Measurements from ENCODE around the gene MPRIP.
"Not testable (repeated sequence)": the region's sequence is repeated elsewhere in the genome, so short reads cannot be mapped to it uniquely, and the experiment has no call there.

The MPRIP gene

DNA sequence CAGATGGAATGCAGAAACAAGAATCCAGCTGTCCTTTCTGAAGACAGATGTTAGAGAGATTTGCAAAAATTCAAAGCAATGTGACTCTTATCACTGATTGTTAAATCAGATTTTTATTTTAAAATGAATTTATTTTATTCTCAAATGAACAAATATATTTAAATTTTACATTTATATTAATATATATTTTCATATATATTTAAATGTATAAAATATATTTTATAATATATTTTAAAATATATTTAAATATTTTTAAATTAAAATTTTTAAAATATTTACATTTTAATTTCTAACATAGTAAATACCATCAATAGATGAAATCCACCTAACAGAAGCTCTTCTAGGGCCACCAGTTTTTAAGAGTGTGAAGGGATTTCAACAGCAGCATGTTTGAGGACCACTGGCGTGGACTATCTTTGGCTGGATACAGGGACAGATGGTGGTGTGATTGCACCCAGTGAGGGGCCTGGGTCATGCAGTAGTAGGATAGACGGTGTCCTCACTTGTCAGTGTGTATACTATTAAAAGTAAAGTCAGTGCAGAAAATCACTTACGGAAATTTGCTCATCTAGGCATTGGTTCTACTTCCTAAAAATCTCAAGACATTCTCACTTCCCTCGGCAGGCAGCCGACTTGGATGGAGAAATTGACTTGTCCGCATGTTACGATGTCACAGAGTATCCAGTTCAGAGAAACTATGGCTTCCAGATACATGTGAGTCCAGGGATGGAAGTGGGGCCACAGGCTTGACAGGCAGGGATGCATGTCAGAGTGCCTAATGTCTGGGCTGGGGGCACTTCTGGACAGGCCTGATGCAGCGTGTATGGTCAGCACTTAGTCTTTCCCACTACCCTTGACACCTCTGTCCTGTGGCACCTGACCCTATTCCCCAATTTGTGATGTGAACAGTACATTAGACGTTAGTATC is 107.5 kb downstream of the MPRIP start:
- DNase-seq: no peak

DNA sequence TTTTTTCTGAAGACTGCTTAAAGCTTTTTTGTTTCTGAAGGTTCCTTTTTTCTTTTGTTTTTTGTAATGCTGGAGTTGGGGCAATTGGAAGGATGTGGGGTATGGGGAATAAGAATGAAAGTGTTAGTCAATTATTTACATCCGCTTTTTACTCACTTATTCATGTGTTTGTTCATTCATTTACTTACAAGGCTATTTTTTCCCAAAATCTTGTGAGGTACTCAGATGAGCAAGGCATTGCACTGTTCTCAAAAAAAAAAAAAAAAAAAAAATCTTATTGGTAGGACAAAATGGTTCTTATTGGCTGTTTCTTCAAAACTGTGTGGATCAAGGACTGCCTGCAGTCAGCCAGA is 108.2 kb downstream of the MPRIP start:
- no peak for DNase-seq

DNA sequence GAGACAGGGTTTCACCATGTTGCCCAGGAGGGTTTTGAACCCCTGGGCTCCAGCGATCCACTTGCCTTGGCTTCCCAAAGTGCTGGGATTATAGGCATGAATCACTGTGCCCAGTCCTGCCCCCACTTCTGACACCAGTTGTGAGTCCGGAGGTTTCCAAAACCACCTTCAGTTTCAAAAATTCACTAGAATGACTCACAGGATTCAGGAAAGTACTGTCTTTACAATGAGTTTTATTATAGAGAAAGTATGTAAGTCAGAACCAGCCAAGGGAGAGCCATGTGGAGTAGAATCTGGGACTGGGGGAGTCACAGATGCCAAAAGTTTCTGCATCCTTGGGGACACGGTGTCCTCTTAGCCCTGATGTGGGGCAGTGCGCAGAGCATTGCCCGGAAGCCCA is 108.8 kb downstream of the MPRIP start:
- DNase-seq: peak; percentile 90

DNA sequence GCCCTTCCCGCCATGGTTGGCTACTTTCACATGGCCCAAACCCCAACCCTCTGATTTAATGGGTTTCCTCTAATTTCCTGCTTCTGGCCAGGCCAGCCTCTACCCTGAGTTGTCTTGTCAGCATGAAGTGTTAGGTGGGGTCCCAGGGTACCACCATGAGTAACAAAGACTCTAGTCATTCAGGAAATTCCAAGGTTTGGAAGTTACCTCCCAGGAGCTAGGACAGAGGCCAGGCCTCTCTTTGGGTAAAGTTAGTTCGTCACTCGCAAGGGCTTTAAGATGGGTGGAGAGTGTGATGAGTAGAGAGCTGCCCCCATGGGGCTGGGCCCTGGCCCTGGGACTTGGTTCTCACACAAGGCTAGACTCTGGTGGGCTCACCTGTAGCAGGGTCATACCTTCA is 109.3 kb downstream of the MPRIP start:
- peak; percentile 91 for DNase-seq

DNA sequence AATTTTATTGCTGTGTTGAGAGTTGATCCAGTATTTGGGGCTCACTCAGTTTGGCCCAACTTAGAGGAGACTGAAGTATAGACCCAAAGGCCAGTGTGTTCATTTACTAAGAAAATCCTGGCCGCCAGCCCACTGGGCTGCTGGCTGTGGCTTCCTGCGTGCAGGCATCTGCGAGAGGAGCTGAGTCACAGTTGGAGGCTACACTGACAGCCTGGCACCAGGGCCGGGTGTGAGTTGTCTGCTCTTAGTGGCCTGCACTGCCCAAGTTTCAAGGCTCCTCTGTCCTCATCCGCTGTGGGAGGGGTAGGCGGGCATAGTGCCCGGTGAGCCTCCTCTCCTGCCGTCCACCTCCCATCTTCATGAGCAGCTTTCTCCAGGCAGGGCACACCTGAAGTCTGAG is 109.7 kb downstream of the MPRIP start:
- DNase-seq: peak; percentile 95

DNA sequence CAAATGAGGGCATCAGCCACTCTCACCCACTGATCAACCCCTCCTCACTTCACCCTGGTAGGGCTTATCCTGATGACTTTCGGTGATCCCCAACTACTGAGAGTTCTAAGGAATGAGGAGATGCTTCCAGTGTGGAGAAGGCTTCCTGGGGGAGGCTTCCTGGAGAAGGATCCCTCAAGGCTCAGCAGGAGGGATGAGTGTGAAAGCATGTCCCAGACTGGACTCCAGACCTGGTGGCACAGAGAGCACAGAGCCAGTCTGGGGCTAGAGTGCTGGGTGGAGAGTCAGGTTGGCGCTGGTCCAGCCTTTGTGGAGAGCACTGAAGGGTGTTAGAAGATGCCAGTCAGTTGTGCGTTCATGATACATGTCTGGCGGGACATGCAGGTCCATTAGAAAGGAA is 110.1 kb downstream of the MPRIP start:
- peak; percentile 65 for DNase-seq

DNA sequence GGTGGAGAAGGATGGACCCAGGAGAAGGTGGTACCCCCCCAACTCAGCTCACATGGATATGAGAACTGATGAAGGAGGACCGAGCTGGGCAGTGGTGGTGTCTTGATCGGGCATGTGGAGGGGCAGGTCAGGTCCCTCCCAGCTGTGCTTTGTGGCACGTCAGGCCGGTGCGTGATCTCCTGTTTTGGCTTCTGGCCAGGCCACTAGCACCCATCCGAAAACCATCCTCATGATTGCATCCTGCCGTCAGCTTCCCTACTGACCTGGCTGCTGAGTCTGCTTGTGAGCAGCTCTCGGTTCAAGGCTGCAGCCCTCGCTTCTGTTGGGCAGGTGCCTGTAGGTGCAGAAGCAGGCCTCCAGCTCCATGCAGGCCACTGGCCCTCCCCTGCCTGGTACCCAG is 110.8 kb downstream of the MPRIP start:
- DNase-seq: no peak

DNA sequence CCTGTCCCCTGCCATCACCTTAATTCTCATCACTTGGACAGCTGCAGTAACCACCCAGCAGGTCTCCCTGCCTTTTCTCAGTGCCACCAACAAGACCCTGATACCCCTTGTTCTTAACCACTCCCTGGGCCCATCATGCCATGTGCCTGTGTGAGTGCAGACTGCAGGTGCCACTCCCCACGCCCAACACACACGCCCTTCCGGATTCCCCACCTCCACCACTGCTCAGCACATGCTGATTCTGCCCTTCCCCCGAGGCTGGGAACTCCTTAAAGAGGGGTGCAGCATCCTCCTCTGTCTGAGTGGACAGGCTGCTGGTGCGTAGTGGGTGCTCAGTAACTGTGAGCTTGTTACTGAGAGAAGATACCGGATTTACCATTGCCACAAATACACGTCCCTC is 111.5 kb downstream of the MPRIP start:
- DNase-seq: no peak

DNA sequence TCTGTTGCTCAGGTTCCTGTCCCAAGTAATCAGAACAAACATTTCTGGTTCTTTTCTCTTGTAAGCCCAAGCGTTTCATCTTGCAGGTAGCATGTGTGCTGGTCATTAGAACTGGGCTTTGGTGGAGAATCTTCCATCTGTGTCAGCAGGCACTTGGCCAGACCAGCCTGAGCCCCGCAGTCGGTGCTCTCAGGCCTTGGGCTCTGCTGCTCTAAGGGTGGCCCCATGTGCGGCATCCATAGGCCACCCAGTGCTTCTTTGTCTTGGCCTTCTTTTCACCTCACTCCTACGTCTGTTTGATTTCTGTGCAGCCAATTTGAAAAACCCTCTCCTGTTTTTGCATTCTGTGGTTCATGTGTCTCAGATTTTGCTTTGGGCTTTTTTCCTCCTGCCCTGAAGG is 112.3 kb downstream of the MPRIP start:
- no peak for DNase-seq

DNA sequence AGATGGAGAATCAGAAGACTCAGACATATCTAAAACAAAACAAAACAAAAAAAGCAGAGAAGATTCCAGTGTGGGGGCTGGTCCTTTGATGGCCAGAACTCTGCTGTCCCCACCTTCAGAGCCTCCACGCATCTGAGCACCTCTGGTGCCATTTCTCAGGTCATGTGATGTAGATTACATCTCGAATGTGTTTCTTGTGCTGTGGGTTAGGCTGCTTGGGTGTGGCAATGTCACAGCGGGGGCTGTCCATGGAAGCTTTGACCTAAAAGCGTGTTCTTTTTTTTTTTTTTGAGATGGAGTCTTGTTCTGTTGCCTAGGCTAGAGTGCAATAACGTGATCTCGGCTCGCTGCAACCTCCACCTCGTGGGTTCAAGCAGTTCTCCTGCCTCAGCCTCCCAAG is 112.7 kb downstream of the MPRIP start:
- no peak for DNase-seq

DNA sequence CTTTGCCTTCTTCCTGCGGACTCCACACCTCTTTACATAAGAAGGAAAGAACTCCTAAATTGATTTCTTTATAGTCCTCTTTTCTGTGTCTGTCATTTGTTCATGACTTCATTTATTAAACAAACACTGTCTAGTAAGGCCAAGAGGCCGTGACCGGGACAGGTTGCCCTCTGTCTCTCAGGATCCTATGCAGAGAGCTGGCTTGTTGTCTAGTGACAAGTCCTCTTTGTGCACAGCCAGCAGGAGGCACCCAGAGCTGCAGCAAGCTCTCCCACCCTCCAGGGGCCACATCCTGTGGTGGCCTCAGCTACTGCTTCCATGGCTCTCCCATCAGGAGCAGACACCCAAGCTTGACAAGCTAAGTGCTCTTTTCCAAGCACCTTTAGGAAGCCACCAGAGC is 113.3 kb downstream of the MPRIP start:
- DNase-seq: no peak

DNA sequence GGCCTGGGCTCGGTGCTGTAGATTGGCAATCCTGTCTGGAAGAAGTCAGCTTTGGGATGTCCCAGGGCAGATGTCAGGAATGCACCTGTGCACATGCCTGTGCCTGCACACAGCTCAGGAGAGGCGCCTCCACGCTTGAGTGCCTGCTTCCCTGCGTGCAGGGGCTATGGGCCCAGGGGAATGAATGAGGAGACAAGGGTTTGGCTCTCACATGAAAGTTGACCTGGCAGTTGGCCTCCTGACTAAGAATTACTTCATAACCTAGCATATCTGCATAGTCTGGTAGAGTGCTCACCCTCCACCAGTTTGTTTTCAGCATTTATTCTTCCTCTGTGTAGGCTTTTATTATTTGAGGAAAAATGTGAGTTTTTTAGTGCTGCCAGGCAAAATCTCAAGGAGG is 113.8 kb downstream of the MPRIP start:
- DNase-seq: peak; percentile 8

DNA sequence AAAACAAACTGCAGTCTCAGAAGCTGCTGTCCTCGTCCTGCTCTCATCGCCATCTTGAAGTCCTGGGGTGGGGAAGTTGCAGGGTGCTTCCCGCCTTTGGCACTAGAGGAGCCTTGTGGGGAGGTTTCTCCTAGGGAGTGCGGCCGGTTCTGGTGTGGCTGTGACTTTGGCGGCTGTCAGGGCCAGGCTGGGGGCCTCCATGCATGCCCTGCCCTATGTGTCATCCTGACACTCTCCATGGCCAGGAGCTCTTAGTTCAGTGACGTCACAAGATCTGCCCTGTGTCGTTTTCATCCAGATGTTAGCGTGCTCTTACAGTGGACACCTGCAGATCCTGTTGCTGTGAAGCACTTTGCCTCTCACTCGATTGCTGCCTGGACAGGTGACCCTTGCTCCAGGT is 114.3 kb downstream of the MPRIP start:
- no peak for DNase-seq

DNA sequence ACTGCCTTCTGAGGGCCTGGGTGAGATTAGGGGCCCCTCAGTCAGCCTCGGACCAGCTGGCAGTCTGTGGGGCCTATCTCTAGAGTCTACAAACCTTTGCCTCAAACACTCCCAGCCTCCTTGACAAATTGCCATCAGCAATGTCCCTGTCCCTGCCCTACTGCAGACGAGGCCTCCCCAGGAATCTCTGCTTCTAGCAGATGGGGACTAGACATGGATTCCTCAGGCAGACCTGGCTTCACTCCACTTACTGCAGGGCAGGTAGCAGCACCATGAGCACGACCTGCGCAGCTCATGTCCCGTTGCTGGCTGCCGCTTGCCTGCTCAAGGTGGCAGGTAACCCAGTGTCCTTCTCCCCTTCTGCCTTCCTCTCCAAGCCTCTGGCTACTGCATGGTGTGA is 114.8 kb downstream of the MPRIP start:
- no peak for DNase-seq

DNA sequence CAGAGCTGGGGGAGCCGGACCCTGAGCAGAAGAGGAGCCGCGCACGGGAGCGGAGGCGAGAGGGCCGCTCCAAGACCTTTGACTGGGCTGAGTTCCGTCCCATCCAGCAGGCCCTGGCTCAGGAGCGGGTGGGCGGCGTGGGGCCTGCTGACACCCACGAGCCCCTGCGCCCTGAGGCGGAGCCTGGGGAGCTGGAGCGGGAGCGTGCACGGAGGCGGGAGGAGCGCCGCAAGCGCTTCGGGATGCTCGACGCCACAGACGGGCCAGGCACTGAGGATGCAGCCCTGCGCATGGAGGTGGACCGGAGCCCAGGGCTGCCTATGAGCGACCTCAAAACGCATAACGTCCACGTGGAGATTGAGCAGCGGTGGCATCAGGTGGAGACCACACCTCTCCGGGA is 116.2 kb downstream of the MPRIP start:
- not testable (repeated sequence) for DNase-seq

DNA sequence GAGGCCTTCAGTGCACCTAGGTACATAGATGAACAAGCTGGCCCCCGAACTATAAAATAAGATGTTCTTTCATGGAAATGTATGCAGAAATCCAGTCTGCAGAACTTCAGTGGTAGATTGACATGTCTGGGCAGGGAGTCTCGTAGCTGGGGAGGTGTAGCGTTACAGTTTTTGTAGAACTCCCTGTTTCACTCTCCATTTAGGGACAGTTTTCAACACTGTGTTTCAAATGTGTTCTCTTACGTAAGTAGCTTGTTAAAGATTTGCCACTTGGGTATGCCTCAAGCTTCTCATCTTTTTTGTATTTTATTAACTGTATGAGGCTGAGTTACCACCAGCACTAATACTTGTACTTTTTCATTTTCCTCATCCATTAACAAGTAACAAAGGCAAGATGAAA is 117.3 kb downstream of the MPRIP start:
- no peak for DNase-seq

DNA sequence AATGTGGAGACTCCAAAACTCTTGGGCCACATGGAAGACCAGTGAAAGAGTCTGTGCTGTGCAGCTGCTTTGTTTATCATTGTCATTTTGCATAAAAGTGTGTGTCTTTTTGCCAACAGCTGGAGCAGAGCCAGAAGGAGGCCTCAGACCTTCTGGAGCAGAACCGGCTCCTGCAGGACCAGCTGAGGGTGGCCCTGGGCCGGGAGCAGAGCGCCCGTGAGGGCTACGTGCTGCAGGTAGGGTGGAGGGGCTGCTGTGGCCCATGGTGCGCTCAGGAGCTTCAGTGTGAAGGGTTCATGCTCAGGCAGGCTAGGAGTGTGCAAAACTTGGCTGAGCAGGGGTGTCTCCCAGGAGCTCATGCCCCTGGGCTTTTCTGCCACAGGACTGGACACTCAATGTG is 118.9 kb downstream of the MPRIP start:
- no peak for DNase-seq

DNA sequence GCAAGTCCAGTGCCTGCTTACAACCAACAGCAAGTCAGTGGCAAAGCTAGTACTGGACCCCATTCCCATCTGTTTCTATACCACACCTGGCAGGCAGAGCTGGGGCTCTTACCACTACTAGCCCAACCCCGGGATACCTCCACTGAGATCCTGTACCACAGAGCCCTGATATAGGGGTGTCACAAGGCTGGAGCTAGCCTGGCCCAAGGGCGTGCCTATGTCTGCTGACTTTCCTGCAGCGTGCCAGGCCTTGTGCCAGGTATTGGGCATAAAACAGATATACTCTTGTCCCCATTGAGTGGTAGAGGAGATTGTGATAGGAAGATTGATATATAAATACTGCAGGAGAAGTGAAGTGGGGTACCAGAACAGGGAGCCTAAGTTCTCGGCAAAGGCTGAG is 119.5 kb downstream of the MPRIP start:
- DNase-seq: no peak

DNA sequence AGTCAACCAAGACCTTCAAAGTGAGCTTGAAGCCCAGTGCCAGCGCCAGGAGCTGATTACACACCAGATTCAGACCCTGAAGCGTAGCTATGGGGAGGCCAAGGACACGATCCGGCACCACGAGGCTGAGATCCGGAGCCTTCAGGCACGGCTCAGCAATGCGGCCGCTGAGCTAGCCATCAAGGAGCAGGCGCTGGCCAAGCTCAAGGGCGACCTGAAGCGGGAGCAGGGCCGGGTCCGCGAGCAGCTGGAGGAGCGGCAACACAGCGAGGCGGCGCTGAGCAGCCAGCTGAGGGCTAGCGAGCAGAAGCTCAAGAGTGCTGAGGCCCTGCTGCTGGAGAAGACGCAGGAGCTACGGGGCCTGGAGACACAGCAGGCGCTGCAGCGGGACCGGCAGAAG is 121.9 kb downstream of the MPRIP start:
- DNase-seq: no peak

DNA sequence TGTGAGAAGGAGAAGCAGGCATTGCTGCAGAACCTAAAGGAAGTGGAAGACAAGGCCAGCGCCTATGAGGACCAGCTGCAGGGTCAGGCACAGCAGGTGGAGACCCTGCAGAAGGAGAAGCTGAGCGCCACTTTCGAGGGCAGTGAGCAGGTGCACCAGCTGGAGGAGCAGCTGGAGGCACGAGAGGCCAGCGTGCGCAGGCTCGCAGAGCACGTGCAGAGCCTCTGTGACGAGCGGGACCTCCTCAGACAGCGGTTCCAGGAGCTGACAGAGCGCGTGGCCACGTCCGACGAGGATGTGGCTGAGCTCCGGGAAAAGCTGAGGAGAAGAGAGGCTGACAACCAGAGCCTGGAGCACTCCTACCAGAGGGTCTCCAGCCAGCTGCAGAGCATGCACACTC is 122.4 kb downstream of the MPRIP start:
- DNase-seq: no peak

DNA sequence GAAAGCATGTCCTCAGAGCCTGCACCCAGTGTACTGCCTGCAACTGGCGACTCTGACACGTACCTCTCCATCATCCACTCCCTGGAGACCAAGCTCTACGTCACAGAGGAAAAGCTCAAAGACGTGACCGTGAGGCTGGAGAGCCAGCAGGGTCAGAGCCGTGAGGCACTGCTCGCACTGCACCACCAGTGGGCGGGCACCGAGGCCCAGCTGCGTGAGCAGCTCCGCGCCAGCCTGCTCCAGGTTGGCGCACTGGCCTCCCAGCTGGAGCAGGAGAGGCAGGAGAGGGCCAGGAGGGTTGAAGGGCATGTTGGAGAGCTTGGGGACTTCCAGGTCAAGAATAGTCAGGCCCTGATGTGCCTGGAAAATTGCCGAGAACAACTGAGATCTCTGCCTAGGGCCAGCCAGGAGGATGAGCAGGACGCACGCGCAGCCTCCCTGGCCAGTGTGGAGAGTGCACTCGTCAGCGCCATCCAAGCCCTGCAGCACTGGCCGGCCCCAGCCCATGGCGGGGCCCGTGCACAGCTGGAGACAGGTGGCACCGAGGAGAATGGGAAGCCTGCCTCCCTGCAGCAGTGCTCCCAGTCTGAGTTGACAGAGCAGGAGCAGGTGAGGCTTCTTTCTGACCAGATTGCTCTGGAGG is 123.5 kb downstream of the MPRIP start:
- no peak for DNase-seq

DNA sequence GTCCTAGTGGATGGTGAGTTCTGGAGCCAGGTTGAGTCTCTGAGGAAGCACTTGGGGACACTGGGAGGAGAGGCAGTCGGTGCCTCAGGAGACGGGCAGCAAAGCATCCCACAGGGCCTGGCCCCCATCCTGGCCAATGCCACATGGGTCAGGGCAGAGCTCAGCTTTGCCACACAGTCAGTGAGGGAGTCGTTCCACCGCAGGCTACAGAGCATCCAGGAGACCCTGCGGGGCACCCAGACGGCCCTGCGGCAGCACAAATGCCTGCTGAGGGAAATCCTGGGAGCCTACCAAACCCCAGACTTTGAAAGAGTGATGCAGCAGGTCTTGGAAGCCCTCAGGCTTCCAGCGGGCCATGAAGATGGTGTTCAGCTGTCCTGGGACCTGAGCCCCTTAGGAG is 124.2 kb downstream of the MPRIP start:
- DNase-seq: no peak

DNA sequence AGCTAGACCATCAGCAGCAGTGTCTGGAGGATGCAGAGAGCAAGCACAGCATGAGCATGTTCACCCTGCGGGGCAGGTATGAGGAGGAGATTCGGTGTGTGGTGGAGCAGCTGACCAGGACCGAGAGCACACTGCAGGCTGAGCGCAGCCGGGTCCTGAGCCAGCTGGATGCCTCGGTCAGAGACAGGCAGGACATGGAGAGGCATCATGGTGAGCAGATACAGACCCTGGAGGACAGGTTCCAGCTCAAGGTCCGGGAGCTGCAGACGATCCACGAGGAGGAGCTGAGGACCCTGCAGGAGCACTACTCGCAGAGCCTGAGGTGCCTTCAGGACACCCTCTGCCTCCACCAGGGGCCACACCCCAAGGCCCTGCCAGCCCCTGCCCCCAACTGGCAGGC is 125.1 kb downstream of the MPRIP start:
- DNase-seq: no peak

DNA sequence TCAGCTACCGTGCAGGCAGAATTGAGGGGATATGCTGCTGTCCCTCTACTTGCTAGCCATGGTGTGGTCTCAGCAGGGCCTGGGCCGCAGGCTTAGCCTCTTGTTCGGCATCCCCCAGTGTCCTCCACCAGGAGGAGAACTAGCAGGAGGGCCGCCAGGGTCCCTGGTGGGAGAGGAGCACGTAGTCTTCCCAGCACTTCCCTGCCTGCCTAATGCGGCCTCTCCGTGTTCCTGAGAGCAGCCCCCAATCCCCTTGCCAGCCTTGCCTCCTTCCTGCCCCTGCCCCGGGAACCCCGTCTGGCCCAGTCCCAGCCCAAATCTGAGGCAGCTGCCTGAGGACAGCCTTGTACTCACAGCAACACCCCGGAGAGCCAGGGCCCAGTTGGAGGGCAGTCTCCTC is 125.7 kb downstream of the MPRIP start:
- no peak for DNase-seq

DNA sequence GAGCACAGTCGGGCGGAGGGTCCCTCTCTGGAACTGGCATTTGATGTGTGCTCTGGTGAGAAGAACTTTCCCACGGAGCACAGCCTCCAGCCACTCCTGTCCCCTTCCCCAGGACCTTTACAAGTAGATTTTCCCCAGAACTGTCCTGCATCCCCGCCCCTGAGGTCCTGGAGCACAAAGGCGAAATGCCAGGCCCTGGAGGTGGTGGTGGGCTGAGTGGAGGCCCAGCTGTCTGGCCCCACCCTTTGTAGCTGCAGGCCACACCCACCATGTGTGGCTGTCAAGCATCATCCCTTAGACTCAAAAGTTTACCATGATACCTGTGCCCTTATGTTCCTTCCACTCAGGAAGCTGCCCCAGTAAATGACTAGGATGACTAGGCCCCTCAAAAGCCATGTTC is 126.1 kb downstream of the MPRIP start:
- DNase-seq: no peak

Data from fibroblast of skin of back (primary cell).